ENCODE results near the gene CELSR2.

Gene CELSR2

GRCh38 chr1:109252167-109252892, 3.0 kb downstream of the CELSR2 start:
- peak; percentile 71 for DNase-seq (ENCODE audit: low spot score)
- TF ChIP-seq CTCF (IDR thresholded peaks at IDR 0.05), result no peak
- peak overlapping the region in 1 of 2 donors; percentile 87 for H3K27ac ChIP-seq
- no peak overlapping the region for H3K4me3 ChIP-seq

- Histone ChIP-seq H3K4me3 (peak overlapping the region; percentile 60), H3K27ac (peak overlapping the region; percentile 63 to 87)
- DNase-seq (ENCODE audit: low spot score), result peak; percentile 75
- TF ChIP-seq CTCF (IDR thresholded peaks at IDR 0.05), result no peak
Observed at GRCh38 chr1:109252893-109253802, 3.8 kb downstream of the CELSR2 start.

GRCh38 chr1:109253803-109254620, 4.7 kb downstream of the CELSR2 start:
- TF ChIP-seq CTCF (IDR thresholded peaks at IDR 0.05), result no peak
- DNase-seq (ENCODE audit: low spot score), result peak; percentile 72
- Histone ChIP-seq H3K27ac (peak overlapping the region; percentile 63 to 87), H3K4me3 (peak overlapping the region; percentile 60)

GRCh38 chr1:109254621-109255096, 5.3 kb downstream of the CELSR2 start:
- H3K27ac ChIP-seq, result peak overlapping the region; percentile 63 to 87
- DNase-seq (ENCODE audit: low spot score), result peak; percentile 64

GRCh38 chr1:109255097-109255651, 5.8 kb downstream of the CELSR2 start:
- DNase-seq (ENCODE audit: low spot score), result peak; percentile 66
- H3K4me3 ChIP-seq, result peak overlapping the region; percentile 60
- peak overlapping the region in 1 of 2 donors; percentile 87 for H3K27ac ChIP-seq

More at GRCh38 chr1:109254621-109255096, 5.3 kb downstream of the CELSR2 start:
- peak overlapping the region; percentile 60 for H3K4me3 ChIP-seq
- TF ChIP-seq CTCF (IDR thresholded peaks at IDR 0.05), result no peak

More at GRCh38 chr1:109255097-109255651, 5.8 kb downstream of the CELSR2 start:
- TF ChIP-seq CTCF (IDR thresholded peaks at IDR 0.05), result no peak

Measured in coronary artery (tissue), 2 donors.